Activated naive CD8-positive, alpha-beta T cell treated with anti-CD3 and anti-CD28 coated beads, Interleukin-2, amount 10 ng/mL, durations not matched to agents 7 days and 5 days (primary cell): ENCODE results near the gene AFF3. TPM values are rescaled to one million over a fixed set of nuclear protein-coding genes. Genes with fewer than 3 reads are reported as not detected.
"Not testable (repeated sequence)": the region's sequence is repeated elsewhere in the genome, so short reads cannot be mapped to it uniquely, and the experiment has no call there.

Experiments
- ATAC-seq: fragments of 150-1000 bp; cut with Tn5 transposase; one replicate; pipeline ENCODE4 v1.10.0; 2021; ENCODE audit warnings: low read depth, moderate library complexity
- POLR2A ChIA-PET: fragments of 350-600 bp; sonication (Branson Sonifier 250); formaldehyde crosslinking; loops from one replicate; lab custom pipeline; 2021; ENCODE audit warnings: antibody characterized with exemption; lab: Charles Lee
- DNase-seq: peaks from one replicate; pipeline ENCODE4 v3.0.0; 2021
- H3K27ac Mint-ChIP-seq: one replicate; pipeline ENCODE4 v1.8.0; 2022; ENCODE audit warnings: mild to moderate bottlenecking, mixed read lengths
- H3K27me3 Mint-ChIP-seq: one replicate; pipeline ENCODE4 v1.8.0; 2022; ENCODE audit warnings: mild to moderate bottlenecking, moderate library complexity, mixed read lengths
- H3K36me3 Mint-ChIP-seq: one replicate; pipeline ENCODE4 v1.8.0; 2021; ENCODE audit warnings: mild to moderate bottlenecking, mixed read lengths
- H3K4me1 Mint-ChIP-seq: one replicate; pipeline ENCODE4 v1.8.0; 2021; ENCODE audit warnings: mixed read lengths
- H3K4me3 Mint-ChIP-seq: one replicate; pipeline ENCODE4 v1.8.0; 2022; ENCODE audit warnings: mild to moderate bottlenecking, moderate library complexity, mixed read lengths
- H3K9me3 Mint-ChIP-seq: one replicate; pipeline ENCODE4 v1.8.0; 2021; ENCODE audit warnings: mixed read lengths
- total RNA-seq, 2 experiments: library from RNA; stranded (reverse); gene quantifications; one replicate each; pipeline ENCODE4 v1.2.3, GENCODE V29; 2021

AFF3 gene
- total RNA-seq, 2 experiments from 2014 or later, result 1.8 to 2.2 TPM

DNA sequence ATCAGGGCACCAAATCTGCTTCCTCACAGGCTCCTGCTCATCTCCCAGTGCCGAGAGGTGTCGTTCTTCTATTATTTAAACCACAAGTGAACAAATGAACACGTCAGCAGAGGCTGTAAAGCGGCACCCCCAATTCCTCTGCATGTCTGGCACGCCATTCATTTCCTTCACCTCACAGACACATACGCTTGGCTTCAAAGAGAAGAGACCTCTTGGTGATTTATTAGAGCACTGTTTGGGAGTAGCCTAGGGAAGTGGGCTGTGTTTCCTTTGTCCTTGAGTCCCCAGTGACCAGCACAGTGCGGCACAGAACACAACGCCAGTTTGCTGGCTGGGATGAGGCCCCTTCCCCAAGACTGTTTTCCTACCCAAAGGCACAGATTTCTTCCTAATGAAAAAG, 468.3 kb downstream of the AFF3 start:
- Mint-ChIP-seq H3K27me3 (peaks cover 2% of the 10 kb centered on the region), H3K4me1 (no peaks in the 10 kb centered on the region), H3K27ac (no peak overlapping the region), H3K9me3 (no peaks in the 10 kb centered on the region), H3K36me3 (no peaks in the 10 kb centered on the region), H3K4me3 (no peak overlapping the region)
- POLR2A ChIA-PET, result no interaction called here
- DNase-seq (no peak), ATAC-seq (no peak)

DNA sequence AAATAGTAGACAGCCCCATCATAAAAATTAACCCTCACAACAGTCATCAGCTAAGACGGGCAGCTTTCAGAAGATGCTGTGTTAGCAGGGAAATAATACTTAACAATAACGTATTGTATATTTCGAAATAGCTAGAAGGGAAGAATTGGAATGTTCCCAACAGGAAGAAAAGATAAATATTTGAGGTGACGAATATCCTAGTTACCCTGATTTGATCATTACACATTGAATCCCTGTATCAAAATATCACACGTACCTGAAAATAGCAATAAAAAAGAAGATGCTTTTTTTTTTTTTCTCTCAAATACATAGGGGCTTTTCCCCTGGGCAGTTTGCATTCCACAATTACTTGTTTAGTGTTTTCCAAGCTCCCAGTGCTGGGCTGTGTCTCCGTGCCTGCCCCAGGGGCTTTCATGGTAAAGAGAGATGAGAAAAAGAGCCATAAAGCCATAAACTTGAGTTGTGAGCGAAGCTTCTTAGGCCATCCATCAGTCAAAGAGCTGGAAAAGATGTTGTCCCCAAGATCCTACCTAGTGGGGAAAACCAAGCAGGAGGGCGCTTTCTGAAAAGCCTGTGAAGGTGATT, 469.5 kb downstream of the AFF3 start:
- Mint-ChIP-seq H3K4me1 (no peaks in the 10 kb centered on the region), H3K27me3 (peaks cover 2% of the 10 kb centered on the region)
- POLR2A ChIA-PET, result no interaction called here

DNA sequence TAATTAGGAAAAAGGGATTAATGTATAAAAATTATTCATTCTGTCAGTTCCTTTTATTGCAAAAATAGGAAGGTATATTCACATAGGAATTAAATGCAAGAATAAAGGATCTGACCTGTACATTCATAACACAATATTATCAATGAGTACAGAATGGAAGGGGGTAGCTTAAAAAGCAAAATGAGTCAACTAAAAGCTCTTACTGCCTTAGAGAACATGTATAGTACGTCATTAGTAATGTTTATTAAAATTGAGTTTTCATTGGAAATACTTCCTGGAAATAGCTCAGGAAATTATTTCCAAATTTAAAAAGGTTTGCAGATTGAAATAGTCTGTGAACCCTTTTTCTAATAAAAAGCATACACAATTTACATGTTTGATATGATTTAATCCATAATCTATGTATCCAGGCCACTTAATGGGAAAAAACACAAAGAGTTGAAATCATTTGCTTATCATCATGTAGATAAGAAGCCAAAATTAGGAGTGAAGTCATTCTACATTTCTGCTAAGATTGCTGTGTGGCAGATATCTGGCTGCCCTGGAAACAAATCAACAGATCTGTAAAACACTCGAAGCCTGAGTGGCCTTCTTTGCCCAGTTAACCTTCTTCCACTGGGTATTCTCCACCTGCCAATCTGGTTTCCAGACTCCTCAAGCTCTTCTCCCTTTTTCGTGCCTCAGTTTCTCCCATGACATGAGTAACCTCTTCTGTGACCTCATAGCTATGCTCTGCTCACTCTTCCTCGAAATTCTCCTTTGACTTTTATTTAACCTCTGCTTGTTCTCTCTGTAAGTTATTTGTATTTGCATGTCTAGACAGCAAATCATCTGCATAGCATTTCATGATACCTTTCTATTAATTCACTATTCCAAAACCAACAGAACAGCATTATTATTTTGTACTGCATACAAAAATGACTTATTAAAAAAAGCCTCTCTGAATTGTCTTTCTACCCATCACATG, 471.3 kb downstream of the AFF3 start:
- ATAC-seq (no peak), DNase-seq (no peak)
- POLR2A ChIA-PET, result no interaction called here
- Mint-ChIP-seq H3K36me3 (no peaks in the 10 kb centered on the region), H3K27ac (no peak overlapping the region), H3K9me3 (no peaks in the 10 kb centered on the region), H3K4me1 (no peaks in the 10 kb centered on the region), H3K4me3 (no peak overlapping the region), H3K27me3 (peaks cover 5% of the 10 kb centered on the region)

More for the DNA sequence above, 469.5 kb downstream of the AFF3 start:
- DNase-seq (no peak), ATAC-seq (no peak)
- no peaks in the 10 kb centered on the region for H3K9me3 Mint-ChIP-seq
- no peak overlapping the region for H3K4me3 Mint-ChIP-seq
- H3K36me3 Mint-ChIP-seq, result no peaks in the 10 kb centered on the region
- H3K27ac Mint-ChIP-seq, result no peak overlapping the region

DNA sequence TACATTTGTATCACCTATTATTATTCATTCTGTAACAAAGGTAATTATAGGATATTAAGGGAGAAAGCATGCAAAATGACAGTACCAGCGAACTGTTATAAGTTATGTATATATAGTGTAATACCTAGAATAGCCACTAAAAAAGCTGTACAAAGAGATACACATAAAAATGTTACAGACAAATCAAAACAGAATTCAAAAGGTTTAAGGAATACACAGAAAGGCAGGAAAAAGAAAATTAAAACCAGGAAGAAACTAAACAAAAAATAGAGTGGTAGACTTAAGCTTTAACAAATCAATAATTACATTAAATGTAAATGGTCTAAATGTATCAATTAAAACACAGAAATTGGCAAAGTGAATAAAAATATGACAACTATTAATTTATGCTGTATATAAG, 476.1 kb downstream of the AFF3 start:
- POLR2A ChIA-PET, result no interaction called here
- Mint-ChIP-seq H3K4me1 (no peaks in the 10 kb centered on the region), H3K27ac (no peak overlapping the region), H3K27me3 (peaks cover 7% of the 10 kb centered on the region), H3K9me3 (peaks cover 4% of the 10 kb centered on the region), H3K4me3 (no peak overlapping the region), H3K36me3 (no peaks in the 10 kb centered on the region)
- DNase-seq (no peak), ATAC-seq (no peak)

DNA sequence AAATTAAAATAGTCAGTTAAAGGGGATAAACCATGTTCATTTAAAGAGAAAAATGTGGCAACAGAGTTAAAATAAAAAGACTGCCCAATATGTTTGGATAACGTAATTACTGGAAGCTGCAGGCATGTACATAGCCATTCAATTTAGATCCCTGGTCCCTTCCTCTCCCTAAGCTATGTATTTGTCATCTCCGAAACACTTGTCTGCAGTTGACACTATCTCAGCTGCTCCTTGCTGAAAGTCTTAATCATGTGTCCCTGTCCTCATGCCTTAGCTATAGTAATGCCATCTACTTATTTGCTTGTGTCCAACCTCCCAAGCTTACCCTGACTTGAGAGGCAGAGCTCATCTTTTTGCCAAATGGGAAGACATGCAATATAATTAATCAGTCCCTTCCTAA, 478.7 kb downstream of the AFF3 start:
- Mint-ChIP-seq H3K4me1 (no peaks in the 10 kb centered on the region), H3K27ac (no peak overlapping the region), H3K27me3 (peaks cover 5% of the 10 kb centered on the region), H3K36me3 (no peaks in the 10 kb centered on the region), H3K9me3 (peaks cover 4% of the 10 kb centered on the region), H3K4me3 (no peak overlapping the region)
- DNase-seq (no peak), ATAC-seq (no peak)
- POLR2A ChIA-PET, result no interaction called here

DNA sequence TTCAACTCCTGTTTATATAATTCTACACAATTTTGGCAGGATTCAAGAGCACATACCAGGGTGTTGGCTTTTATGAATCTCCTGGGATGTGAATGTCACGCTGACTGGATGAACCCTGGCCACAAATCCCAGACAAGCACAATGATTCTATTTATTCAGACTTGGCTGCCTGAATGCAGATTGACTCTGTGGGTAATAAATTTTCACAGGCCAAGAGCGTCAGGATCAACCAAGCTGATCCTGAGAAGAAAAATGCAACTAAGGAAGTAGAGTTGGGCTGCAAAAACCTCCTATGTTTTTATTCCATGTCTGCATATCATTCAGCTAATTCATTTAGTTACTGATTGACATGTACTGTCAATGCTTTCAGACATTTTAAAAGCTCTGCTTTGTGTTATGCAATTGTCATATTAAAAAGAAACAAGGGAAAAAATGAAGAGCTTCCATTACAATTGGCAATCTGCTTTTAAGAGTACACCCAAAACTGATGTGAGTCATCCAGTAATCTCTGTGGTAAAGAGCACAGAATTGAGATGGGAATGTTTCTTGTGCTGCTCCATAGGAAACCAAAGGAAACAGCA, 479.5 kb downstream of the AFF3 start:
- DNase-seq, result no peak

DNA sequence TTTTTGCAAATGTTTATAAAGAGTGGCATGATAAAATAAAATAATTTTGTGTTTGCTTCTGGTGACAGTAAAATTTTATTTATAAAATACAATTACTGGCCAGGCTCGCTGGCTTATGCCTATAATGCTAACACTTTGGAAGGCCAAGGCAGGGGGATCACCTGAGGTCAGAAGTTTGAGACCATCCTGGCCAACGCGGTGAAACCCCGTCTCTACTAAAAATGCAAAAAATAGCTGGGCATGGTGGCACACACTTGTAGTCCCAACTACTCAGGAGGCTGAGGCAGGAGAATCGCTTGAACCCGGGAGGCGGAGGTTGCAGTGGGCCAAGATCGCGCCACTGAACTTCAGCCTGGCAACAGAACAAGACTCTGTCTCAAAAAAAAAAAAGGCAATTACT, 480.6 kb downstream of the AFF3 start:
- H3K4me1 Mint-ChIP-seq, DNase-seq, H3K27ac Mint-ChIP-seq, H3K36me3 Mint-ChIP-seq, POLR2A ChIA-PET, H3K9me3 Mint-ChIP-seq, ATAC-seq, H3K27me3 Mint-ChIP-seq, H3K4me3 Mint-ChIP-seq: not testable (repeated sequence)

More for the DNA sequence above, 479.5 kb downstream of the AFF3 start:
- POLR2A ChIA-PET, result no interaction called here
- Mint-ChIP-seq H3K27me3 (peaks cover 5% of the 10 kb centered on the region), H3K9me3 (peaks cover 4% of the 10 kb centered on the region), H3K36me3 (no peaks in the 10 kb centered on the region), H3K4me3 (no peak overlapping the region), H3K4me1 (no peaks in the 10 kb centered on the region), H3K27ac (no peak overlapping the region)
- no peak for ATAC-seq

DNA sequence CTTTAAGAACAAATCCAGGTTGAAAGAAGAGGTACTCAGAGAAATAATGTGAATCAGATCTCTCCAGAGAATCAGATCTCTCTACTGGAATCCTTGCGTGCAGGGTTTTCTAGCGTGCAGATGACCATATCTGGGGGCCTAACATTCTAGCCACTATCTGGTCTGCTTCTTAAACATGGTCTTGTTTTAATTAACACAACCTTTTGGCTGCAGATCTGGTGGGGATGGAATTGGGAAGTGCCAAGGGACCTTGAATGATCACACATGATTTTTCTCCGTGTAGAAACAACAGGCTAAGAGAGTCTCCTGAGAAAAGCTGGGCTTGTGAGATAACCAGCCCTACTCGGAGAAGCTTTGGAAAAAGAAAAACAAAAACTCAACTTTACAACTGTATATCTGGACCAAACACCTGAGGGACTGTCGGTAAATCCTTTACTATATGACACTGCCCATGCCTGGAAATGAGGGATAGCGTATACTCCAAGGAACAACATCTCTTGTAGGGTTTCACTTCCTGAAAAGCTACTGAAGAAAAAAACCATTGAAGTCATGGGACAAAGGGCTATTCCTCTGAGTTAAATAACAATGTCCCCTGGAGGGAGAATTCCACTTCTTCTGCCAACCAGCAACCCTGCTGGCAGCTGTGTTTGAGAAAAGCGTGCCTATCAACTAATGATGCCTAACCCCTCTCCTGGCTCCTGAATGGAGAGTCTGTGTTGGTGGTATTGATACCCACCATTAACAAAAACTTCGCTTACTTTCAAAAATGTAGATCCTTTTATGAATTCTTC, 481.6 kb downstream of the AFF3 start:
- Mint-ChIP-seq H3K27me3 (peaks cover 2% of the 10 kb centered on the region), H3K27ac (no peak overlapping the region), H3K4me1 (no peaks in the 10 kb centered on the region), H3K36me3 (no peaks in the 10 kb centered on the region), H3K4me3 (no peak overlapping the region), H3K9me3 (peaks cover 4% of the 10 kb centered on the region)
- POLR2A ChIA-PET, result no interaction called here
- DNase-seq (no peak), ATAC-seq (no peak)

DNA sequence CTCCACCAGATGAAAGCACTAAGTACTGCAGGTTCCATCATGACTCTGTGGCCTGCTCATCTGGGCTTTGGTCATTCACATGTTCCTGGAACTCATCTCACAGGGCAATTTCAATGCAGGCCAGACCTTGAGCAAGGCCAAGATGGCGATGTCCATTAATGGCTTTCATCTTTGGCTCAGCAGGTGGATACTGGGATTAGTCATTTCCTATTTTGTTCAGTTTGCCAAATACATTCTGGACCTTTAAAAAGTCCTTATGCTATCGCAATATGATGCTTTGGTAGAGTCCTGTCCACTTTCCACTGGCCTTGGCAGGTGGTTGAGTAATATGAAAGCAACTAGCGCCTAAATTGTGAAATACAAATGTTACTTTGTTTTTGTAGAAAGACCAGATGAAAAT, 482.5 kb downstream of the AFF3 start:
- peaks cover 2% of the 10 kb centered on the region for H3K27me3 Mint-ChIP-seq
- no peaks in the 10 kb centered on the region for H3K36me3 Mint-ChIP-seq
- H3K4me1 Mint-ChIP-seq, result no peaks in the 10 kb centered on the region
- H3K27ac Mint-ChIP-seq, result no peak overlapping the region
- POLR2A ChIA-PET, result no interaction called here
- ATAC-seq (no peak), DNase-seq (no peak)
- H3K4me3 Mint-ChIP-seq, result no peak overlapping the region
- peaks cover 3% of the 10 kb centered on the region for H3K9me3 Mint-ChIP-seq

DNA sequence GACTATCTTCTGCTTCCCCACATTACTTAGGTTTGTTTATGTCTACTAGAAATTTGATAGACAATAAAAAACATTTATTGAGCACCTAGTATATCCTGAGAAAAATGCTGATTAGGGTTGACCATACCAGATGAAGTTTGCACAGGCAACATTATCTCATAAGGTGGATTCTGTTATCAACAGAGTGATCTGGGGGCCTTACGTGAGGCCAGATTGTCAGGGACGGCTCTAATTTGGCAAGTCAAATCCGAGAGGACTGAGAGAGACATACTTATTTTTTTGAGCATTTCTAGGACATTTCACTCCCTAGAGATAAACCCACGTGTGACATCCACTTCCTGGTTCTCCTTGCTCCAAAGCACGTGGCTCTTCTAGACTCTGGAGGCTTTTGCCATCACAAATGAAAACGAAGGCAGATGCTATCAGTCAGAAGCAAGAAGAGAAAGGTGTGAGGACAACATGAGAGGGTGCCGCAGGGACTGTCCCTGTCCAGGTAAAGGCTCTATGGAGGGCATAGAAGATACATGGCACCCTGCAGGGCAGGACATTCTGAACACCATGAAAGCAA, 484.6 kb downstream of the AFF3 start:
- no peak for ATAC-seq
- Mint-ChIP-seq H3K36me3 (no peaks in the 10 kb centered on the region), H3K9me3 (no peaks in the 10 kb centered on the region), H3K4me3 (no peak overlapping the region), H3K27ac (no peak overlapping the region), H3K27me3 (no peaks in the 10 kb centered on the region), H3K4me1 (no peaks in the 10 kb centered on the region)
- DNase-seq, result no peak
- POLR2A ChIA-PET, result no interaction called here

DNA sequence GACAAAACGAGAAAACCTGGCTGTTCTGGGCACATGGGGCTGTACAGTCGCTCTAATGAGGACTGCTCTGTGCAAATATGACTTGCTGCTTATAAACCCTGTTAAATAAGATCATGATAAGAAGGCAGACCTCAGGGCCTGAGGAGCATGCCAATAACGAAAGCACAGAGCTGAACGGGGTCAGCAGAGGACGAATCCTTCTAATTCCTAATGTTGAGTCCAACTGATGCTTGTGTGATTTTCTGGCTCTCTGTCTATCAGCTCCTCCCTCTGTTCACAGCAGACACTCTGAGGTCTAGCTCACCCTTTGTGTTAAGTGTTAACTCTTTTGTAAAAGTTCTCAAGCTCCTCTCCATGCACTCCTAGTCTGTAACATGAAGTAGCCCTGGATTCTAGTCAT, 485.4 kb downstream of the AFF3 start:
- Mint-ChIP-seq H3K27me3 (no peaks in the 10 kb centered on the region), H3K4me1 (no peaks in the 10 kb centered on the region), H3K4me3 (no peak overlapping the region), H3K27ac (no peak overlapping the region), H3K9me3 (no peaks in the 10 kb centered on the region), H3K36me3 (no peaks in the 10 kb centered on the region)
- POLR2A ChIA-PET, result no interaction called here
- DNase-seq, result no peak
- ATAC-seq, result no peak

DNA sequence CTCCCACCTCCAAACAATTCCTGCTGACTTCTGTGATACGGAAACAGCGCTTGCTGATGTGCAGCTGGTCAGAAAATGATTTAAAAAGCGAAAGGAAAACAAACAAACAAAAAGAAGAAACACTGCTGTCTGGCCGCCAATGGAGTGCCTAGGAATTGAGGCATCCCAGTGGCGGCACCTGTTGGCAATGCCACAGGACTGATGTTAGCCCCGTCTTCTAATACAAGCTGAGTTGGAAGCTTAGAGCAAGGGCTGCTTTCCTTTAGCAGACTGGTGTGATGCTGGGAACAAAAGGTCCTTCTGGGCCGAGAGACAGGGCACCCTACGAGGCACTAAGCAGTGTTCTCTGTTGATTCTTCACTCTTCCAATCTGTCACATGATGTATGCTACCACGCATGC, 489.0 kb downstream of the AFF3 start:
- Mint-ChIP-seq H3K4me1 (no peaks in the 10 kb centered on the region), H3K9me3 (no peaks in the 10 kb centered on the region), H3K36me3 (no peaks in the 10 kb centered on the region), H3K27ac (no peak overlapping the region), H3K27me3 (no peaks in the 10 kb centered on the region), H3K4me3 (no peak overlapping the region)
- no peak for ATAC-seq
- POLR2A ChIA-PET, result no interaction called here
- no peak for DNase-seq

DNA sequence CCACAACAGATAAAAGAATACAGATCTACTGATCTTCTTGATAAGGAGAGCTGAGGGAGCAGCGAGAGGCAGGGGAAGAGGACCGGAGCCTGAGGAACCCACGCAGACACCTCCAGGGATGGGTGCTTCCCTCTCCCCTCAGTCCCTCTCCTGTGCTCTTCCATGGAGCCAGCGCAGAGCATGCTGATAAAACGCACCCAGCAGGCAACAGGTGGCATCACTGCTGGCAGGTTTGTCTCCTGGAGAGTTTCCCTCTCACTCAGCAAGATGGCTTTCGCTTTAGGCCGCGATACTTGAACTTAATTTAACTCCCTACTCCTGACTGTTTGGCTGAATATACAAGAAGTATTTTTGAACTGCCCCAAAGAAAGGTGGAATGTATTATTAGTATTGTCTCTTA, 489.5 kb downstream of the AFF3 start:
- Mint-ChIP-seq H3K36me3 (no peaks in the 10 kb centered on the region), H3K9me3 (no peaks in the 10 kb centered on the region), H3K27me3 (no peaks in the 10 kb centered on the region), H3K4me3 (no peak overlapping the region), H3K27ac (no peak overlapping the region), H3K4me1 (no peaks in the 10 kb centered on the region)
- POLR2A ChIA-PET, result no interaction called here
- ATAC-seq, result no peak
- no peak for DNase-seq
